K562 (cell line): Measurements from ENCODE around the gene PFN3. TPM values are rescaled to one million over a fixed set of nuclear protein-coding genes. Genes with fewer than 3 reads are reported as not detected.

Experiments used
- ATAC-seq: fragments of 200-7000 bp; cut with Tn5 transposase; 3 replicates; pipeline ENCODE4 v1.9.1; 2020; ENCODE audit warnings: moderate library complexity
- BruUV-seq: library from RNA; stranded (reverse); fragments of 400-500 nt; replicated peaks from 2 replicates; lab custom pipeline; 2021; lab: Mats Ljungman, UMichigan
- CTCF ChIA-PET: fragments of 300-600 bp; formaldehyde crosslinking; extraction: SDS; loops from one replicate; lab custom pipeline; 2021; ENCODE audit warnings: low intra/inter-chr PET ratio; lab: Yijun Ruan, JAX
- POLR2A ChIA-PET: fragments of 300-600, 350-650 bp; sonication (Branson Sonifier 250); formaldehyde crosslinking; extraction: SDS; loops from one replicate; lab custom pipeline; 2021; ENCODE audit warnings: antibody characterized with exemption, inconsistent platforms; lab: Yijun Ruan, JAX
- DNase-seq, 4 experiments: peaks; one replicate each; pipeline versions ENCODE4 v3.0.0 to v3.0.0-alpha.2; 2011 to 2018; ENCODE audit warnings: low spot score in 3 of 4, mixed read lengths in 3 of 4; ENCODE audit errors: extremely low read depth in 1 of 4
- FAIRE-seq: peaks from 2 replicates; lab custom pipeline; 2011; peaks lifted over from hg19 to GRCh38; lab: Jason Lieb, UNC
- H2AFZ ChIP-seq: 2 replicates; pipeline ENCODE4 v1.6.0; 2011; ENCODE audit warnings: low read depth, low read length, control low read depth, inconsistent platforms
- H3K27ac ChIP-seq: fragments of 200-600 bp; 3 replicates; pipeline ENCODE4 v1.8.0; 2011; ENCODE audit warnings: low read depth, mild to moderate bottlenecking, control low read depth, inconsistent platforms, low read length, moderate library complexity, mixed read lengths; ENCODE audit errors: extremely low read depth
- H3K27me3 ChIP-seq, 2 experiments: fragments of 300-600 bp in 1 of 2; 2 replicates in 1 of 2; 3 replicates in 1 of 2; pipeline versions ENCODE4 v1.6.0 to v1.8.0; 2011; ENCODE audit warnings: inconsistent platforms in 2 of 2, low read length in 2 of 2, mild to moderate bottlenecking in 1 of 2, mixed read lengths in 1 of 2, moderate library complexity in 1 of 2; ENCODE audit not compliant: control insufficient read depth in 2 of 2, insufficient read depth in 2 of 2
- H3K36me3 ChIP-seq: fragments of 300-600 bp; 3 replicates; pipeline ENCODE4 v1.8.0; 2011; ENCODE audit warnings: mild to moderate bottlenecking, low read length, inconsistent platforms; ENCODE audit not compliant: control insufficient read depth, insufficient read depth
- H3K4me1 ChIP-seq, 2 experiments: fragments of 200-600 bp in 1 of 2; replicated peaks in 1 of 2; 2 replicates in 1 of 2; 3 replicates in 1 of 2; pipeline versions ENCODE4 v1.5.1 to v1.8.0; 2011; ENCODE audit warnings: inconsistent platforms in 2 of 2, low read length in 2 of 2, mild to moderate bottlenecking in 1 of 2, mixed read lengths in 1 of 2, moderate library complexity in 1 of 2; ENCODE audit not compliant: control insufficient read depth in 2 of 2, insufficient read depth in 2 of 2
- H3K4me2 ChIP-seq: 2 replicates; pipeline ENCODE4 v1.6.1; 2011; ENCODE audit warnings: low read length, control low read depth, inconsistent platforms, mixed read lengths; ENCODE audit not compliant: insufficient read depth
- H3K4me3 ChIP-seq: fragments of 200-600 bp; sonication (generic), shearing (Covaris generic); 2 replicates; pipeline ENCODE4 v1.5.1; 2016; ENCODE audit warnings: control low read depth, inconsistent platforms
- H3K79me2 ChIP-seq: fragments of 200-600 bp; 3 replicates; pipeline ENCODE4 v1.8.0; 2011; ENCODE audit warnings: low read length, inconsistent platforms; ENCODE audit not compliant: control insufficient read depth, insufficient read depth
- H3K9ac ChIP-seq, 2 experiments: 2 replicates each; pipeline versions ENCODE4 v1.6.0 to v1.6.1; 2011; ENCODE audit warnings: low read depth in 2 of 2, low read length in 2 of 2, control low read depth in 1 of 2, inconsistent platforms in 1 of 2, mild to moderate bottlenecking in 1 of 2, mixed read lengths in 1 of 2; ENCODE audit not compliant: insufficient read depth in 1 of 2
- H3K9me1 ChIP-seq: one replicate; pipeline ENCODE4 v1.6.0; 2011; ENCODE audit warnings: inconsistent platforms, mild to moderate bottlenecking, low read length, moderate library complexity; ENCODE audit not compliant: control insufficient read depth, insufficient read depth
- H3K9me3 ChIP-seq: replicated peaks from 2 replicates; pipeline ENCODE4 v1.5.1; 2011; ENCODE audit warnings: low read depth, low read length, inconsistent platforms; ENCODE audit not compliant: control insufficient read depth, insufficient read depth
- H4K20me1 ChIP-seq: replicated peaks from 2 replicates; pipeline ENCODE4 v1.6.1; 2011; ENCODE audit warnings: low read length, inconsistent platforms, mixed read lengths; ENCODE audit not compliant: control insufficient read depth, insufficient read depth
- CBX3 ChIP-seq, 2 experiments: IDR thresholded peaks; 1 replicate in 1 of 2; 2 replicates in 1 of 2; pipeline ENCODE4 v1.6.1; 2012; ENCODE audit warnings: inconsistent platforms in 2 of 2, low read length in 2 of 2, borderline replicate concordance in 1 of 2, control low read depth in 1 of 2
- FOXM1 ChIP-seq, 2 experiments: fragments of 450-650 bp in 1 of 2; sonication (generic) in 1 of 2; formaldehyde crosslinking in 1 of 2; IDR thresholded peaks; 2 replicates each; pipeline versions ENCODE4 v1.6.1 to v1.9.0; 2017 to 2022; ENCODE audit warnings: low read depth in 2 of 2, mild to moderate bottlenecking in 2 of 2, missing genetic modification reagents in 1 of 2, moderate library complexity in 1 of 2
- FOXP1 ChIP-seq: sonication (generic); formaldehyde crosslinking; IDR thresholded peaks from 2 replicates; pipeline ENCODE4 v1.8.0; 2022; ENCODE audit warnings: mild to moderate bottlenecking, missing genetic modification reagents
- HSF4 ChIP-seq: fragments of 250-450 bp; sonication (Bioruptor Pico); IDR thresholded peaks from 2 replicates; pipeline ENCODE4 v2.1.2; 2022; ENCODE audit warnings: mild to moderate bottlenecking, moderate library complexity, borderline replicate concordance
- ILF3 ChIP-seq: fragments of 450-650 bp; IDR thresholded peaks from 2 replicates; pipeline ENCODE4 v1.6.1; 2018; ENCODE audit warnings: antibody characterized with exemption, mild to moderate bottlenecking, moderate library complexity, borderline replicate concordance
- NRF1 ChIP-seq, 2 experiments: fragments of 450-650 bp; IDR thresholded peaks in 1 of 2; conservative IDR thresholded peaks in 1 of 2; 2 replicates each; pipeline ENCODE4 v1.6.1; 2014; ENCODE audit warnings: mild to moderate bottlenecking in 2 of 2
- PML ChIP-seq: IDR thresholded peaks from 2 replicates; pipeline ENCODE4 v1.6.1; 2012; ENCODE audit warnings: low read length, inconsistent platforms
- POLR2A ChIP-seq: fragments of 450-650 bp; conservative IDR thresholded peaks from 2 replicates; pipeline ENCODE4 v1.6.1; 2016
- POLR2B ChIP-seq: fragments of 450-650 bp; IDR thresholded peaks from 2 replicates; pipeline ENCODE4 v1.6.1; 2018; ENCODE audit warnings: low read depth; ENCODE audit not compliant: partially characterized antibody
- POLR2G ChIP-seq: fragments of 200-400 bp; formaldehyde crosslinking; IDR thresholded peaks from 2 replicates; pipeline ENCODE4 v1.6.1; 2017; ENCODE audit warnings: low read depth, mild to moderate bottlenecking, antibody characterized with exemption, low read length, moderate library complexity
- STAT5B ChIP-seq: fragments of 250-450 bp; sonication (Bioruptor Pico); IDR thresholded peaks from 2 replicates; pipeline ENCODE4 v1.8.0; 2021; ENCODE audit warnings: mild to moderate bottlenecking, inconsistent platforms
- SUPT5H ChIP-seq: fragments of 450-650 bp; IDR thresholded peaks from 2 replicates; pipeline ENCODE4 v1.6.1; 2016
- XRCC5 ChIP-seq: fragments of 200-400 bp; formaldehyde crosslinking; IDR thresholded peaks from 2 replicates; pipeline ENCODE4 v1.6.1; 2017; ENCODE audit warnings: low read depth, mild to moderate bottlenecking, low read length
- ZFPM2 ChIP-seq: fragments of 250-450 bp; sonication (Bioruptor Pico); IDR thresholded peaks from 2 replicates; pipeline ENCODE4 v1.5.1; 2022; ENCODE audit warnings: mild to moderate bottlenecking
- ZNF408 ChIP-seq: fragments of 250-450 bp; sonication (Bioruptor Pico); IDR thresholded peaks from 2 replicates; pipeline ENCODE4 v1.4.0; 2020; ENCODE audit warnings: low read depth, mild to moderate bottlenecking, moderate library complexity
- WGBS: fragments of 100-300 bp; shearing (Covaris generic); methylation state at CpG from one replicate; pipeline ENCODE4 v1.1.6; 2016; ENCODE audit warnings: low coverage, mixed read lengths; ENCODE audit not compliant: insufficient coverage; ENCODE audit errors: missing lambda C conversion rate; 5-methylcytosine and 5-hydroxymethylcytosine counted together
- in situ Hi-C: fragments of 300-500 bp; cut with MboI; formaldehyde crosslinking; loops from 4 replicates; pipeline ENCODE4 v1.15.0; 2018; ENCODE audit warnings: inconsistent platforms, mixed read lengths
- intact Hi-C: fragments of 100-400 bp; cut with micrococcal nuclease; formaldehyde crosslinking; loops from 2 replicates; pipeline ENCODE4 v1.14.2; 2022
- polyA plus RNA-seq, 8 experiments: library from polyadenylated mRNA; depleted of rRNA in 4 of 8; stranded (reverse) in 5 of 8; unstranded in 3 of 8; fragments of >200 nt; fragmentation: Nextera tagmentation in 2 of 8; fragmentation: Illumina TruSeq in 1 of 8; extraction: Ambion mirVana in 2 of 8; extraction: Trizol in 1 of 8; gene quantifications; 2 replicates each; pipeline versions ENCODE4 v1.2.1 to v1.2.3, GENCODE V29; 2011 to 2014; ENCODE audit warnings: inconsistent platforms in 1 of 8, missing spikeins in 1 of 8
- total RNA-seq, 7 experiments: library from RNA; depleted of rRNA in 6 of 7; stranded (reverse); fragments of >200 nt in 6 of 7; fragmentation: Illumina TruSeq in 2 of 7; extraction: Trizol in 2 of 7; gene quantifications; 2 replicates each; pipeline versions ENCODE4 v1.2.1 to v1.2.3, GENCODE V29; 2011 to 2021; ENCODE audit warnings: low replicate concordance in 1 of 7
- TF ChIP-seq, protein P1 (sequence below): fragments of 450-650 bp; conservative IDR thresholded peaks from 2 replicates; pipeline ENCODE4 v1.6.1; 2016; ENCODE audit warnings: missing genetic modification characterization, low read depth, mild to moderate bottlenecking, control low read depth, missing compliant biosample characterization

PFN3 gene
- total and polyA plus RNA-seq, 9 of the 15 experiments (the other 6 are each of a cell fraction or from before 2014, with no cell fraction given) = not detected

GRCh38 chr5:177440211-177440989, 39.9 kb upstream of the PFN3 start:
- DNase-seq (no peak), FAIRE-seq (no peak), ATAC-seq (no peak)
- peaks cover 9 to 41% of the 10 kb centered on the region in 2 experiments; a peak in 4 of 5 replicates for H3K4me1 ChIP-seq
- ChIA-PET POLR2A (interaction anchor here (0.6 to 11.8 kb wide), 8 partner anchors 9 to 82 kb away, joined by 3 to 210 read pairs (median 3); partner anchors contain the start of genes GRK6 and RGS14), CTCF (no interaction called here)
- H3K9me1 ChIP-seq = peaks cover 3% of the 10 kb centered on the region
- H3K9ac ChIP-seq = peak overlapping the region in 1 of 2 experiments; percentile 45; a peak in 1 of 4 replicates
- peaks cover 75% of the 10 kb centered on the region; the same call in 2 of the 3 replicates for H3K36me3 ChIP-seq
- no peak overlapping the region for H3K4me2 ChIP-seq
- no peak overlapping the region for H3K27ac ChIP-seq
- BruUV-seq = no TSS peak
- no peak overlapping the region for H3K4me3 ChIP-seq
- intact Hi-C loops = no loop called here
- peaks cover 27% of the 10 kb centered on the region; the same call in 1 of the 2 replicates for H4K20me1 ChIP-seq
- no peaks in the 10 kb centered on the region for H3K9me3 ChIP-seq
- 90% methylated on average over 24 of the region's 24 CpGs for WGBS
- peak; percentile 45; the same call in 1 of the 2 replicates for TF ChIP-seq SUPT5H
- peak; percentile 43; the same call in 1 of the 2 replicates for TF ChIP-seq ILF3
- no peak for TF ChIP-seq ZFPM2 (CRISPR knock-in tag)
- no peak for TF ChIP-seq FOXM1 (IDR thresholded peaks at IDR 0.05; ENCODE audit: low read depth)
- no peak for TF ChIP-seq FOXM1 (CRISPR knock-in tag; IDR thresholded peaks at IDR 0.05; ENCODE audit: low read depth)
- TF ChIP-seq POLR2B = peak; percentile 33
- TF ChIP-seq NRF1 (conservative IDR thresholded peaks at IDR 0.05 in 1 of 2, IDR thresholded peaks at IDR 0.05 in 1 of 2) = no peak
- no peak for TF ChIP-seq CBX3 (IDR thresholded peaks at IDR 0.05; ENCODE audit: borderline replicate concordance in 1 of 2, low read length in 2 of 2)
- TF ChIP-seq POLR2A = peak; percentile 26; the same call in 1 of the 2 replicates
- TF ChIP-seq STAT5B (CRISPR knock-in tag) = no peak
- TF ChIP-seq HSF4 = no peak
- no peak for TF ChIP-seq ZNF408 (CRISPR knock-in tag)
- TF ChIP-seq POLR2G = peak; percentile 65
- TF ChIP-seq PML = no peak
- no peak for TF ChIP-seq XRCC5
- TF ChIP-seq, protein P1, sequence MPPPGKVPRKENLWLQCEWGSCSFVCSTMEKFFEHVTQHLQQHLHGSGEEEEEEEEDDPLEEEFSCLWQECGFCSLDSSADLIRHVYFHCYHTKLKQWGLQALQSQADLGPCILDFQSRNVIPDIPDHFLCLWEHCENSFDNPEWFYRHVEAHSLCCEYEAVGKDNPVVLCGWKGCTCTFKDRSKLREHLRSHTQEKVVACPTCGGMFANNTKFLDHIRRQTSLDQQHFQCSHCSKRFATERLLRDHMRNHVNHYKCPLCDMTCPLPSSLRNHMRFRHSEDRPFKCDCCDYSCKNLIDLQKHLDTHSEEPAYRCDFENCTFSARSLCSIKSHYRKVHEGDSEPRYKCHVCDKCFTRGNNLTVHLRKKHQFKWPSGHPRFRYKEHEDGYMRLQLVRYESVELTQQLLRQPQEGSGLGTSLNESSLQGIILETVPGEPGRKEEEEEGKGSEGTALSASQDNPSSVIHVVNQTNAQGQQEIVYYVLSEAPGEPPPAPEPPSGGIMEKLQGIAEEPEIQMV (tag) = no peak
- no peak for TF ChIP-seq FOXP1
- in situ Hi-C loops = no loop called here
- H3K79me2 ChIP-seq = no peaks in the 10 kb centered on the region
- H2AFZ ChIP-seq = no peak overlapping the region
- no peaks in the 10 kb centered on the region for H3K27me3 ChIP-seq
